HepG2 (cell line): ENCODE results near the gene EPB41L1. TPM values are rescaled to one million over a fixed set of nuclear protein-coding genes. Genes with fewer than 3 reads are reported as not detected.
A peak's percentile ranks its signal among the peaks of the same experiment; 100 is the strongest.

Experiments used
- DNMT1 ChIP-seq: sonication (generic); formaldehyde crosslinking; IDR thresholded peaks from 2 replicates; pipeline ENCODE4 v1.5.1; 2020; ENCODE audit warnings: mild to moderate bottlenecking, missing genetic modification reagents
- EZH2 ChIP-seq: conservative IDR thresholded peaks from 2 replicates; pipeline ENCODE4 v1.6.1; 2012; ENCODE audit warnings: mild to moderate bottlenecking, low read depth, low read length, moderate library complexity
- JARID2 ChIP-seq: sonication (generic); formaldehyde crosslinking; IDR thresholded peaks from 2 replicates; pipeline ENCODE4 v1.8.1; 2023; ENCODE audit warnings: missing genetic modification reagents, inconsistent platforms; ENCODE audit not compliant: insufficient replicate concordance
- KDM5A ChIP-seq: fragments of 200-600 bp; sonication (generic); IDR thresholded peaks from 2 replicates; pipeline ENCODE4 v1.7.0; 2018; ENCODE audit warnings: antibody characterized with exemption, mild to moderate bottlenecking, low read length, borderline replicate concordance
- KDM6A ChIP-seq: IDR thresholded peaks from 2 replicates; pipeline ENCODE4 v1.6.1; 2016; ENCODE audit warnings: low read depth
- NR2C2 ChIP-seq: sonication (generic); formaldehyde crosslinking; IDR thresholded peaks from 2 replicates; pipeline ENCODE4 v1.4.0; 2020; ENCODE audit warnings: missing genetic modification reagents, mild to moderate bottlenecking, moderate library complexity, borderline replicate concordance
- POLR2A ChIP-seq, 2 experiments: IDR thresholded peaks; 2 replicates each; pipeline ENCODE4 v1.6.1; 2011; ENCODE audit warnings: low read depth in 2 of 2, low read length in 2 of 2, mild to moderate bottlenecking in 1 of 2, moderate library complexity in 1 of 2; ENCODE audit not compliant: insufficient read depth in 1 of 2
- RFX1 ChIP-seq: fragments of 450-650 bp; IDR thresholded peaks from 2 replicates; pipeline ENCODE4 v1.6.1; 2017
- ZFP36 ChIP-seq: fragments of 150-350 bp; IDR thresholded peaks from 2 replicates; pipeline ENCODE4 v1.6.1; 2018; ENCODE audit warnings: borderline replicate concordance, low read length, low read depth; ENCODE audit not compliant: partially characterized antibody
- ZNF138 ChIP-seq: sonication (generic); formaldehyde crosslinking; IDR thresholded peaks from 2 replicates; pipeline ENCODE4 v1.5.0; 2020; ENCODE audit warnings: mild to moderate bottlenecking, low read depth, missing genetic modification reagents
- ZNF891 ChIP-seq: sonication (generic); formaldehyde crosslinking; IDR thresholded peaks from 2 replicates; pipeline ENCODE4 v1.5.0; 2020; ENCODE audit warnings: mild to moderate bottlenecking, missing genetic modification reagents
- polyA plus RNA-seq, 8 experiments: library from polyadenylated mRNA; depleted of rRNA in 3 of 8; stranded (reverse) in 7 of 8; unstranded in 1 of 8; fragments of >200 nt; fragmentation: Illumina TruSeq in 4 of 8; extraction: Trizol in 4 of 8; gene quantifications; 2 replicates each; pipeline versions ENCODE4 v1.2.1 to v1.2.3, GENCODE V29; 2011 to 2016; ENCODE audit warnings: low read depth in 4 of 8, missing spikeins in 1 of 8, mixed read lengths in 1 of 8; ENCODE audit not compliant: insufficient read depth in 1 of 8
- total RNA-seq, 5 experiments: library from RNA; depleted of rRNA; stranded (reverse); fragments of >200 nt; fragmentation: Illumina TruSeq; extraction: Trizol; gene quantifications; 2 replicates each; pipeline ENCODE4 v1.2.3, GENCODE V29; 2016; ENCODE audit warnings: low read depth in 1 of 5
- TF ChIP-seq, protein P1 (sequence below): sonication (generic); formaldehyde crosslinking; IDR thresholded peaks from 2 replicates; pipeline ENCODE4 v1.4.0; 2020; ENCODE audit warnings: missing genetic modification reagents, borderline replicate concordance
- TF ChIP-seq, protein P2 (sequence below): sonication (generic); formaldehyde crosslinking; IDR thresholded peaks from 2 replicates; pipeline ENCODE4 v1.5.1; 2020; ENCODE audit warnings: mild to moderate bottlenecking, missing genetic modification reagents, borderline replicate concordance
- TF ChIP-seq, protein P3 (sequence below): sonication (generic); formaldehyde crosslinking; IDR thresholded peaks from 2 replicates; pipeline ENCODE4 v1.5.0; 2020; ENCODE audit warnings: mild to moderate bottlenecking, missing genetic modification reagents
- TF ChIP-seq, protein P4 (sequence below): sonication (generic); formaldehyde crosslinking; IDR thresholded peaks from 2 replicates; pipeline ENCODE4 v1.4.0; 2020; ENCODE audit warnings: mild to moderate bottlenecking, missing genetic modification reagents

The EPB41L1 gene
- total and polyA plus RNA-seq, 2 of the 13 experiments (the other 11 are each of a cell fraction or from before 2014, with no cell fraction given): 16.7 to 39.0 TPM

DNA sequence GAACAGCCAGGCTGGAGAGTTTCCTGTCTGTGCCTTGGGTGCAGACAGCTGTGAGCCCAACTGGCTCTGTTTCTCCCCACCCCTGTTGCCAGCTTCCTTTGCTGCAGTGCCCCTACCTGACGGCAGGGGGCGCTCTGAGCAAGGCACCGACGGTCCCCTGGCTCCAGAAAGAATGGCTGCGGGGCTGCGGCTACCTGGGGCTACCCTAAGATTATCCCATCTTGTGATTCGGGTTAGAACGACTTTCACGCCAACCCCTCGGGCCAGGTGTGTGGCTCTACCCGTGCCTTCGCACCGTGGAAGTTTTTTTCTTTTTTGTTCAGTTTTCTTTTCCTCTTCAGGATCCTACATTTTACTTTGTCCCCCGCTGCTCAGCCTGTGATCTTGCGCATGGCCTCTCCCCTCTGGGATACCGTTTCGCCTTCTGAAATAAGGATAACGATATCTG, 48.4 kb downstream of the EPB41L1 start (continued):
- TF ChIP-seq POLR2A (IDR thresholded peaks at IDR 0.05; ENCODE audit: insufficient read depth in 1 of 2, low read depth in 2 of 2, low read length in 2 of 2) (no peak), EZH2 (no peak), DNMT1 (CRISPR knock-in tag) (peak; percentile 77; the same call in 1 of the 2 replicates), ZNF138 (CRISPR knock-in tag) (no peak), KDM5A (no peak), ZNF891 (CRISPR knock-in tag) (peak; percentile 50; the same call in 1 of the 2 replicates), KDM6A (CRISPR knock-in tag) (no peak), JARID2 (peak; percentile 33), NR2C2 (CRISPR knock-in tag) (no peak), ZFP36 (no peak), RFX1 (no peak)
- TF ChIP-seq, protein P1, sequence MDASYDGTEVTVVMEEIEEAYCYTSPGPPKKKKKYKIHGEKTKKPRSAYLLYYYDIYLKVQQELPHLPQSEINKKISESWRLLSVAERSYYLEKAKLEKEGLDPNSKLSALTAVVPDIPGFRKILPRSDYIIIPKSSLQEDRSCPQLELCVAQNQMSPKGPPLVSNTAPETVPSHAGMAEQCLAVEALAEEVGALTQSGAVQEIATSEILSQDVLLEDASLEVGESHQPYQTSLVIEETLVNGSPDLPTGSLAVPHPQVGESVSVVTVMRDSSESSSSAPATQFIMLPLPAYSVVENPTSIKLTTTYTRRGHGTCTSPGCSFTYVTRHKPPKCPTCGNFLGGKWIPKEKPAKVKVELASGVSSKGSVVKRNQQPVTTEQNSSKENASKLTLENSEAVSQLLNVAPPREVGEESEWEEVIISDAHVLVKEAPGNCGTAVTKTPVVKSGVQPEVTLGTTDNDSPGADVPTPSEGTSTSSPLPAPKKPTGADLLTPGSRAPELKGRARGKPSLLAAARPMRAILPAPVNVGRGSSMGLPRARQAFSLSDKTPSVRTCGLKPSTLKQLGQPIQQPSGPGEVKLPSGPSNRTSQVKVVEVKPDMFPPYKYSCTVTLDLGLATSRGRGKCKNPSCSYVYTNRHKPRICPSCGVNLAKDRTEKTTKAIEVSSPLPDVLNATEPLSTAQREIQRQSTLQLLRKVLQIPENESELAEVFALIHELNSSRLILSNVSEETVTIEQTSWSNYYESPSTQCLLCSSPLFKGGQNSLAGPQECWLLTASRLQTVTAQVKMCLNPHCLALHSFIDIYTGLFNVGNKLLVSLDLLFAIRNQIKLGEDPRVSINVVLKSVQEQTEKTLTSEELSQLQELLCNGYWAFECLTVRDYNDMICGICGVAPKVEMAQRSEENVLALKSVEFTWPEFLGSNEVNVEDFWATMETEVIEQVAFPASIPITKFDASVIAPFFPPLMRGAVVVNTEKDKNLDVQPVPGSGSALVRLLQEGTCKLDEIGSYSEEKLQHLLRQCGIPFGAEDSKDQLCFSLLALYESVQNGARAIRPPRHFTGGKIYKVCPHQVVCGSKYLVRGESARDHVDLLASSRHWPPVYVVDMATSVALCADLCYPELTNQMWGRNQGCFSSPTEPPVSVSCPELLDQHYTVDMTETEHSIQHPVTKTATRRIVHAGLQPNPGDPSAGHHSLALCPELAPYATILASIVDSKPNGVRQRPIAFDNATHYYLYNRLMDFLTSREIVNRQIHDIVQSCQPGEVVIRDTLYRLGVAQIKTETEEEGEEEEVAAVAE: peak; percentile 34; the same call in 1 of the 2 replicates
- TF ChIP-seq, protein P2, sequence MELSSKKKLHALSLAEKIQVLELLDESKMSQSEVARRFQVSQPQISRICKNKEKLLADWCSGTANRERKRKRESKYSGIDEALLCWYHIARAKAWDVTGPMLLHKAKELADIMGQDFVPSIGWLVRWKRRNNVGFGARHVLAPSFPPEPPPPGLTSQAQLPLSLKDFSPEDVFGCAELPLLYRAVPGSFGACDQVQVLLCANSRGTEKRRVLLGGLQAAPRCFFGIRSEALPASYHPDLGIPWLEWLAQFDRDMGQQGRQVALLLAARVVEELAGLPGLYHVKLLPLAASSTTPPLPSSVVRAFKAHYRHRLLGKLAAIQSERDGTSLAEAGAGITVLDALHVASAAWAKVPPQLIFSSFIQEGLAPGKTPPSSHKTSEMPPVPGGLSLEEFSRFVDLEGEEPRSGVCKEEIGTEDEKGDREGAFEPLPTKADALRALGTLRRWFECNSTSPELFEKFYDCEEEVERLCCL (CRISPR knock-in tag): no peak
- TF ChIP-seq, protein P3, sequence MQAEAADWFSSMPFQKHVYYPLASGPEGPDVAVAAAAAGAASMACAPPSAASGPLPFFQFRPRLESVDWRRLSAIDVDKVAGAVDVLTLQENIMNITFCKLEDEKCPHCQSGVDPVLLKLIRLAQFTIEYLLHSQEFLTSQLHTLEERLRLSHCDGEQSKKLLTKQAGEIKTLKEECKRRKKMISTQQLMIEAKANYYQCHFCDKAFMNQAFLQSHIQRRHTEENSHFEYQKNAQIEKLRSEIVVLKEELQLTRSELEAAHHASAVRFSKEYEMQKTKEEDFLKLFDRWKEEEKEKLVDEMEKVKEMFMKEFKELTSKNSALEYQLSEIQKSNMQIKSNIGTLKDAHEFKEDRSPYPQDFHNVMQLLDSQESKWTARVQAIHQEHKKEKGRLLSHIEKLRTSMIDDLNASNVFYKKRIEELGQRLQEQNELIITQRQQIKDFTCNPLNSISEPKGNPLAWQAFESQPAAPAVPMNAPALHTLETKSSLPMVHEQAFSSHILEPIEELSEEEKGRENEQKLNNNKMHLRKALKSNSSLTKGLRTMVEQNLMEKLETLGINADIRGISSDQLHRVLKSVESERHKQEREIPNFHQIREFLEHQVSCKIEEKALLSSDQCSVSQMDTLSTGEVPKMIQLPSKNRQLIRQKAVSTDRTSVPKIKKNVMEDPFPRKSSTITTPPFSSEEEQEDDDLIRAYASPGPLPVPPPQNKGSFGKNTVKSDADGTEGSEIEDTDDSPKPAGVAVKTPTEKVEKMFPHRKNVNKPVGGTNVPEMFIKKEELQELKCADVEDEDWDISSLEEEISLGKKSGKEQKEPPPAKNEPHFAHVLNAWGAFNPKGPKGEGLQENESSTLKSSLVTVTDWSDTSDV (CRISPR knock-in tag): no peak; the same call in 1 of the 2 replicates
- TF ChIP-seq, protein P4, sequence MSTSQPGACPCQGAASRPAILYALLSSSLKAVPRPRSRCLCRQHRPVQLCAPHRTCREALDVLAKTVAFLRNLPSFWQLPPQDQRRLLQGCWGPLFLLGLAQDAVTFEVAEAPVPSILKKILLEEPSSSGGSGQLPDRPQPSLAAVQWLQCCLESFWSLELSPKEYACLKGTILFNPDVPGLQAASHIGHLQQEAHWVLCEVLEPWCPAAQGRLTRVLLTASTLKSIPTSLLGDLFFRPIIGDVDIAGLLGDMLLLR (CRISPR knock-in tag): peak; percentile 40; the same call in 1 of the 2 replicates
